GM23248 (cell line): Measurements from ENCODE around the gene TCTN1.

Experiments
- EZH2 ChIP-seq: fragments of 200-600 bp; sonication (generic); IDR thresholded peaks from 2 replicates; pipeline ENCODE4 v1.6.1; 2018; ENCODE audit warnings: antibody characterized with exemption, mild to moderate bottlenecking; ENCODE audit not compliant: insufficient read depth, poor library complexity, severe bottlenecking
- EZH2phosphoT487 ChIP-seq: fragments of 200-600 bp; sonication (generic); IDR thresholded peaks from 2 replicates; pipeline ENCODE4 v1.6.1; 2018; ENCODE audit warnings: antibody characterized with exemption, moderate library complexity, mild to moderate bottlenecking, low read depth; ENCODE audit not compliant: insufficient read depth

DNA sequence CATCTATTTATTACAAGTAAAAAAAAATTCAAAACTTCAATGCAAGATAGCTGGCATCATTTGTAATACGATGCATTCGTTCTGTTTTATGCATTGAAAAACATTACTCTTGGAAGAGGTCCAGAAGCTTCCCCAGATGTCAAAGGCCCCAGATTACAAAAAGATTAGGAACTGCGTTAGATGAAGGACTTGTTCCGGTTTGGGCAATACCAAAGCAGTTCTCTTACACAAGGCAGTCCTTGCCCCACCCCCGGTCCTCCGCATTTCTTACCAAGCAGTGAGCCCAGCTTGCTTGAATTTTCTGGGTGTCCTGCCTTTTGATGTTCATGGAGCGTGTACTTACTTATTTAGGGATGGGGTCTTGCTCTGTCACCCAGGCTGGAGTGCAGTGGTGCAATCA lies 79.8 kb downstream of the TCTN1 start:
- no peak for TF ChIP-seq EZH2
- TF ChIP-seq EZH2phosphoT487 = no peak
